T-cell (primary cell): ENCODE data around the gene CYB5A. TPM values are rescaled to one million over a fixed set of nuclear protein-coding genes. Genes with fewer than 3 reads are reported as not detected.

Source experiments
- ATAC-seq, 4 experiments: fragments of 200-7000 bp in 3 of 4; fragments of 150-1000 bp in 1 of 4; cut with Tn5 transposase; replicated peaks in 1 of 4; 1 replicate in 3 of 4; 2 replicates in 1 of 4; pipeline ENCODE4 v1.10.0; 2021; ENCODE audit warnings: moderate library complexity in 3 of 4, mild to moderate bottlenecking in 2 of 4, moderate number of reproducible peaks in 1 of 4
- CTCF ChIA-PET, 2 donors: fragments of 300-600 bp; sonication (Branson Sonifier 250); formaldehyde crosslinking; loops; one replicate each; lab custom pipeline; 2022; ENCODE audit warnings: antibody characterized with exemption in 2 of 2; lab: Charles Lee
- POLR2A ChIA-PET, 2 donors: fragments of 300-600 bp; sonication (Branson Sonifier 250); formaldehyde crosslinking; loops; one replicate each; lab custom pipeline; 2022; ENCODE audit warnings: antibody characterized with exemption in 2 of 2; lab: Charles Lee
- DNase-seq, 35 experiments: peaks; one replicate each; pipeline versions ENCODE4 v3.0.0 to v3.0.0-alpha.2; 2013 to 2023
- H3K27ac ChIP-seq: one replicate; pipeline ENCODE4 v1.5.1; 2013; ENCODE audit warnings: low read length
- H3K27me3 ChIP-seq, 2 experiments: replicated peaks in 1 of 2; 1 replicate in 1 of 2; 2 replicates in 1 of 2; pipeline versions ENCODE4 v1.6.1 to v1.7.0; 2013; ENCODE audit warnings: low read length in 1 of 2, mixed read lengths in 1 of 2; ENCODE audit not compliant: control insufficient read depth in 2 of 2, insufficient read depth in 2 of 2; ENCODE audit errors: extremely low read depth in 1 of 2
- H3K36me3 ChIP-seq, 2 donors: 1 replicate in 1 of 2; 2 replicates in 1 of 2; pipeline versions ENCODE4 v1.6.1 to v1.7.0; 2013; ENCODE audit warnings: low read length in 1 of 2; ENCODE audit not compliant: control insufficient read depth in 2 of 2, insufficient read depth in 1 of 2; ENCODE audit errors: extremely low read depth in 1 of 2
- H3K4me1 ChIP-seq, 2 experiments: 1 replicate in 1 of 2; 2 replicates in 1 of 2; pipeline versions ENCODE4 v1.6.1 to v1.7.0; 2013; ENCODE audit warnings: low read length in 2 of 2, mixed read lengths in 1 of 2; ENCODE audit not compliant: insufficient read depth in 2 of 2, control insufficient read depth in 1 of 2; ENCODE audit errors: extremely low read depth in 1 of 2
- H3K4me3 ChIP-seq, 2 donors: 1 replicate in 1 of 2; 2 replicates in 1 of 2; pipeline versions ENCODE4 v1.5.1 to v1.7.0; 2013; ENCODE audit warnings: mild to moderate bottlenecking in 2 of 2, low read length in 1 of 2, moderate library complexity in 1 of 2; ENCODE audit not compliant: control insufficient read depth in 1 of 2; ENCODE audit errors: extremely low read depth in 1 of 2
- H3K9me3 ChIP-seq: 2 replicates; pipeline ENCODE4 v1.7.0; 2013
- H3K27ac Mint-ChIP-seq, 2 donors: one replicate each; pipeline ENCODE4 v1.8.0; 2020 to 2021; ENCODE audit warnings: mild to moderate bottlenecking in 2 of 2, mixed read lengths in 2 of 2
- H3K27me3 Mint-ChIP-seq, 2 donors: one replicate each; pipeline ENCODE4 v1.8.0; 2021 to 2022; ENCODE audit warnings: mixed read lengths in 2 of 2
- H3K36me3 Mint-ChIP-seq: one replicate; pipeline ENCODE4 v1.8.0; 2021; ENCODE audit warnings: mixed read lengths
- H3K4me1 Mint-ChIP-seq, 3 donors: one replicate each; pipeline ENCODE4 v1.8.0; 2020 to 2022; ENCODE audit warnings: mixed read lengths in 3 of 3, mild to moderate bottlenecking in 1 of 3
- H3K4me3 Mint-ChIP-seq, 3 donors: one replicate each; pipeline ENCODE4 v1.8.0; 2020 to 2022; ENCODE audit warnings: mild to moderate bottlenecking in 3 of 3, mixed read lengths in 3 of 3, moderate library complexity in 3 of 3
- H3K9me3 Mint-ChIP-seq, 3 donors: one replicate each; pipeline ENCODE4 v1.8.0; 2020 to 2022; ENCODE audit warnings: mixed read lengths in 3 of 3
- WGBS: methylation state at CpG from one replicate; pipeline ENCODE4 v1.1.5; 2013; ENCODE audit warnings: missing lambda C conversion rate; ENCODE audit not compliant: insufficient coverage; 5-methylcytosine and 5-hydroxymethylcytosine counted together
- total RNA-seq, 35 experiments: library from RNA in 6 of 35; stranded (reverse) in 6 of 35; fragments of 120-200 nt in 1 of 35; gene quantifications; one replicate each; pipeline versions ENCODE4 v1.2.1 to v1.2.4 and lab custom pipeline; 2013 to 2026

Gene CYB5A
- total RNA-seq, 5 donors from 2014 or later (not counting 1 experiment from before 2014, with no cell fraction given), result 14.4 to 28.8 (median 25.1) TPM

GRCh38 chr18:74229005-74229404, 62.8 kb downstream of the CYB5A start:
- Mint-ChIP-seq H3K4me1 (no peaks in the 10 kb centered on the region), H3K27ac (no peak overlapping the region), H3K27me3 (peaks cover 0 to 9% of the 10 kb centered on the region in 2 donors), H3K9me3 (no peaks in the 10 kb centered on the region), H3K4me3 (no peak overlapping the region), H3K36me3 (no peaks in the 10 kb centered on the region)
- no peak for ATAC-seq
- Histone ChIP-seq H3K4me3 (no peak overlapping the region), H3K9me3 (no peaks in the 10 kb centered on the region), H3K27ac (no peak overlapping the region), H3K4me1 (no peaks in the 10 kb centered on the region), H3K27me3 (peaks cover 0 to 4% of the 10 kb centered on the region in 2 experiments), H3K36me3 (no peaks in the 10 kb centered on the region)
- DNase-seq, result no peak
- ChIA-PET CTCF (interaction anchor here in 1 of 2 donors (0.6 kb wide), 1 partner anchor 144 kb away, joined by 3 read pairs; no protein-coding TSS in a partner anchor), POLR2A (no interaction called here)
- WGBS, result 83% methylated on average over 1 of the region's 3 CpGs

GRCh38 chr18:74228312-74228711, 63.5 kb downstream of the CYB5A start:
- no peak overlapping the region for H3K27ac Mint-ChIP-seq
- POLR2A ChIA-PET, result no interaction called here

GRCh38 chr18:74226666-74227065, 65.1 kb downstream of the CYB5A start:
- no peak overlapping the region for H3K4me3 Mint-ChIP-seq
- no peak overlapping the region for H3K27ac Mint-ChIP-seq
- H3K9me3 Mint-ChIP-seq, result no peaks in the 10 kb centered on the region
- POLR2A ChIA-PET, result no interaction called here
- H3K27ac ChIP-seq, result no peak overlapping the region
- H3K36me3 Mint-ChIP-seq, result no peaks in the 10 kb centered on the region
- CTCF ChIA-PET, result no interaction called here
- ATAC-seq, result no peak
- WGBS, result 85% methylated on average over 7 of the region's 10 CpGs
- H3K4me1 ChIP-seq, result no peaks in the 10 kb centered on the region
- peaks cover 6 to 9% of the 10 kb centered on the region in 2 donors for H3K27me3 Mint-ChIP-seq
- no peaks in the 10 kb centered on the region for H3K4me1 Mint-ChIP-seq
- H3K27me3 ChIP-seq, result peaks cover 0 to 4% of the 10 kb centered on the region in 2 experiments
- no peaks in the 10 kb centered on the region for H3K36me3 ChIP-seq
- no peak for DNase-seq
- no peaks in the 10 kb centered on the region for H3K9me3 ChIP-seq
- no peak overlapping the region for H3K4me3 ChIP-seq

More at GRCh38 chr18:74228312-74228711, 63.5 kb downstream of the CYB5A start:
- CTCF ChIA-PET, result no interaction called here
- 89% methylated on average over 3 of the region's 5 CpGs for WGBS
- Mint-ChIP-seq H3K4me1 (no peaks in the 10 kb centered on the region), H3K27me3 (peaks cover under 1 to 9% of the 10 kb centered on the region in 2 donors), H3K36me3 (no peaks in the 10 kb centered on the region), H3K9me3 (no peaks in the 10 kb centered on the region), H3K4me3 (no peak overlapping the region)
- Histone ChIP-seq H3K36me3 (no peaks in the 10 kb centered on the region), H3K27ac (no peak overlapping the region), H3K4me1 (no peaks in the 10 kb centered on the region), H3K27me3 (peaks cover 0 to 4% of the 10 kb centered on the region in 2 experiments), H3K4me3 (no peak overlapping the region), H3K9me3 (no peaks in the 10 kb centered on the region)
- ATAC-seq (no peak), DNase-seq (no peak)

GRCh38 chr18:74226156-74226555, 65.6 kb downstream of the CYB5A start:
- POLR2A ChIA-PET, result no interaction called here
- Mint-ChIP-seq H3K36me3 (no peaks in the 10 kb centered on the region), H3K4me1 (no peaks in the 10 kb centered on the region), H3K9me3 (no peaks in the 10 kb centered on the region), H3K27ac (no peak overlapping the region), H3K27me3 (peaks cover 6 to 9% of the 10 kb centered on the region in 2 donors), H3K4me3 (no peak overlapping the region)
- Histone ChIP-seq H3K9me3 (no peaks in the 10 kb centered on the region), H3K36me3 (no peaks in the 10 kb centered on the region), H3K27ac (no peak overlapping the region), H3K4me1 (no peaks in the 10 kb centered on the region), H3K4me3 (no peak overlapping the region), H3K27me3 (peaks cover 0 to under 1% of the 10 kb centered on the region in 2 experiments)
- ATAC-seq (no peak), DNase-seq (no peak)
- WGBS, result no CpG with 5 or more reads among the region's 4 CpGs
- CTCF ChIA-PET, result no interaction called here

GRCh38 chr18:74225193-74225840, 66.4 kb downstream of the CYB5A start:
- Mint-ChIP-seq H3K36me3 (no peaks in the 10 kb centered on the region), H3K4me1 (no peaks in the 10 kb centered on the region), H3K4me3 (no peak overlapping the region), H3K27ac (no peak overlapping the region), H3K27me3 (peaks cover 6 to 9% of the 10 kb centered on the region in 2 donors), H3K9me3 (no peaks in the 10 kb centered on the region)
- Histone ChIP-seq H3K27ac (no peak overlapping the region), H3K27me3 (no peaks in the 10 kb centered on the region), H3K36me3 (no peaks in the 10 kb centered on the region), H3K4me1 (no peaks in the 10 kb centered on the region), H3K9me3 (no peaks in the 10 kb centered on the region), H3K4me3 (no peak overlapping the region)
- DNase-seq (no peak), ATAC-seq (no peak)
- ChIA-PET CTCF (no interaction called here), POLR2A (no interaction called here)
- 88% methylated on average over 4 of the region's 5 CpGs for WGBS

- POLR2A ChIA-PET, result no interaction called here
Measured at GRCh38 chr18:74222710-74223494, 68.9 kb downstream of the CYB5A start.

More at GRCh38 chr18:74222710-74223494, 68.9 kb downstream of the CYB5A start:
- Mint-ChIP-seq H3K27me3 (peaks cover 6% of the 10 kb centered on the region in 2 donors), H3K27ac (no peak overlapping the region), H3K36me3 (no peaks in the 10 kb centered on the region), H3K9me3 (no peaks in the 10 kb centered on the region), H3K4me3 (no peak overlapping the region), H3K4me1 (no peaks in the 10 kb centered on the region)
- DNase-seq (no peak), ATAC-seq (no peak)
- no peaks in the 10 kb centered on the region for H3K36me3 ChIP-seq
- H3K4me1 ChIP-seq, result no peaks in the 10 kb centered on the region
- H3K27ac ChIP-seq, result no peak overlapping the region
- no peaks in the 10 kb centered on the region for H3K27me3 ChIP-seq
- H3K4me3 ChIP-seq, result no peak overlapping the region
- H3K9me3 ChIP-seq, result no peaks in the 10 kb centered on the region
- WGBS, result 93% methylated on average over 4 of the region's 7 CpGs
- CTCF ChIA-PET, result no interaction called here
